Measurements from ENCODE around the gene HIVEP1. TPM values are rescaled to one million over a fixed set of nuclear protein-coding genes. Genes with fewer than 3 reads are reported as not detected.

Gene HIVEP1
- total RNA-seq, 2 donors from 2014 or later, result 22.3 to 34.4 TPM

DNA sequence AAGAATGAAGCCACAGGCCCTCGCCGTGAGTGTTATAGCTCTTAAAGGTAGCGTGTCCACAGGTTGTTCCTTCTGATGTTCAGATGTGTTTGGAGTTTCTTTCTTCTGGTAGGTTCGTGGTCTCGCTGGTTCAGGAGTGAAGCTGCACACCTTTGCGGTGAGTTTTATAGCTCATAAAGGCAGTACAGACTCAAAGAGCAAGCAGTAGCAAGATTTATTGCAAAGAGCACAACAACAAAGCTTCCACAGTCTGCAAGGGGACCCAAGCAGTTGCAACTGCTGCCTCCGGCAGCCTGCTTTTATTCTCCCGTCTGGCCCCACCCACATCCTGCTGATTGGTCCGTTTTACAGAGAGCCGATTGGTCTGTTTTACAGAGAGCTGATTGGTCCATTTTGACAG lies 5.2 kb downstream of the HIVEP1 start:
- Histone ChIP-seq H3K4me3 (no peak overlapping the region), H3K9me3 (no peaks in the 10 kb centered on the region), H3K4me1 (ENCODE audit: control insufficient read depth in 1 of 2, low read depth in 2 of 2) (peaks cover 9 to 32% of the 10 kb centered on the region in 2 donors), H3K27ac (no peak overlapping the region), H3K27me3 (replicated peaks; ENCODE audit: insufficient read depth) (no peaks in the 10 kb centered on the region), H3K36me3 (no peaks in the 10 kb centered on the region)
- TF ChIP-seq, protein P1, sequence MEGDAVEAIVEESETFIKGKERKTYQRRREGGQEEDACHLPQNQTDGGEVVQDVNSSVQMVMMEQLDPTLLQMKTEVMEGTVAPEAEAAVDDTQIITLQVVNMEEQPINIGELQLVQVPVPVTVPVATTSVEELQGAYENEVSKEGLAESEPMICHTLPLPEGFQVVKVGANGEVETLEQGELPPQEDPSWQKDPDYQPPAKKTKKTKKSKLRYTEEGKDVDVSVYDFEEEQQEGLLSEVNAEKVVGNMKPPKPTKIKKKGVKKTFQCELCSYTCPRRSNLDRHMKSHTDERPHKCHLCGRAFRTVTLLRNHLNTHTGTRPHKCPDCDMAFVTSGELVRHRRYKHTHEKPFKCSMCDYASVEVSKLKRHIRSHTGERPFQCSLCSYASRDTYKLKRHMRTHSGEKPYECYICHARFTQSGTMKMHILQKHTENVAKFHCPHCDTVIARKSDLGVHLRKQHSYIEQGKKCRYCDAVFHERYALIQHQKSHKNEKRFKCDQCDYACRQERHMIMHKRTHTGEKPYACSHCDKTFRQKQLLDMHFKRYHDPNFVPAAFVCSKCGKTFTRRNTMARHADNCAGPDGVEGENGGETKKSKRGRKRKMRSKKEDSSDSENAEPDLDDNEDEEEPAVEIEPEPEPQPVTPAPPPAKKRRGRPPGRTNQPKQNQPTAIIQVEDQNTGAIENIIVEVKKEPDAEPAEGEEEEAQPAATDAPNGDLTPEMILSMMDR (IDR thresholded peaks at IDR 0.05), result no peak
- no peak for DNase-seq (ENCODE audit: low spot score)
- ATAC-seq (ENCODE audit: insufficient number of reproducible peaks, low FRiP score, low read depth), result no peak

DNA sequence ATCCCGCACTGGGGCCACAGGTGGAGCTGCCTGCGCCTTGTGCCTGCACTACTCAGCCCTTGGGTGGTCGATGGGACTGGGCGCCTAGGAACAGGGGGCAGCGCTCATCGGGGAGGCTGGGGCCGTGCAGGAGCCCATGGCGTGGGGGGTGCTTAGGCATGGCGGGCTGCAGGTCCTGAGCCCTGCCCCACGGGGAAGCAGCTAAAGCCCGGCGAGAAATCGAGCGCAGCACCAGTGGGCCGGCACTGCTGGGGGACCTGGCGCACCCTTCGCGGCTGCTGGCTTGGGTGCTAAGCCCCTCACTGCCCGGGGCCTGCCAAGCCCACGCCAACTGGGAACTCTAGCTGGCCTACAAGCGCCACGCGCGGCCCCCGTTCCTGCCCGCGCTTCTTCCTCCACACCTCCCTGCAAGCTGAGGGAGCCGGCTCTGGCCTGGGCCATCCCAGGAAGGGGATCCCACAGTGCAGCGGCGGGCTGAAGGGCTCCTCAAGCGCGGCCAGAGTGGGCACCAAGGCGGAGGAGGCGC lies 5.8 kb downstream of the HIVEP1 start:
- H3K27me3 ChIP-seq (replicated peaks; ENCODE audit: insufficient read depth), result no peaks in the 10 kb centered on the region
- H3K4me1 ChIP-seq (ENCODE audit: control insufficient read depth in 1 of 2, low read depth in 2 of 2), result peaks cover 9 to 34% of the 10 kb centered on the region in 2 donors
- H3K4me3 ChIP-seq, result no peak overlapping the region
- H3K36me3 ChIP-seq, result no peaks in the 10 kb centered on the region
- no peak overlapping the region for H3K27ac ChIP-seq
- TF ChIP-seq, protein P1 (IDR thresholded peaks at IDR 0.05), result no peak
- H3K9me3 ChIP-seq, result no peaks in the 10 kb centered on the region
- DNase-seq (ENCODE audit: low spot score) (no peak), ATAC-seq (ENCODE audit: insufficient number of reproducible peaks, low FRiP score, low read depth) (no peak)

DNA sequence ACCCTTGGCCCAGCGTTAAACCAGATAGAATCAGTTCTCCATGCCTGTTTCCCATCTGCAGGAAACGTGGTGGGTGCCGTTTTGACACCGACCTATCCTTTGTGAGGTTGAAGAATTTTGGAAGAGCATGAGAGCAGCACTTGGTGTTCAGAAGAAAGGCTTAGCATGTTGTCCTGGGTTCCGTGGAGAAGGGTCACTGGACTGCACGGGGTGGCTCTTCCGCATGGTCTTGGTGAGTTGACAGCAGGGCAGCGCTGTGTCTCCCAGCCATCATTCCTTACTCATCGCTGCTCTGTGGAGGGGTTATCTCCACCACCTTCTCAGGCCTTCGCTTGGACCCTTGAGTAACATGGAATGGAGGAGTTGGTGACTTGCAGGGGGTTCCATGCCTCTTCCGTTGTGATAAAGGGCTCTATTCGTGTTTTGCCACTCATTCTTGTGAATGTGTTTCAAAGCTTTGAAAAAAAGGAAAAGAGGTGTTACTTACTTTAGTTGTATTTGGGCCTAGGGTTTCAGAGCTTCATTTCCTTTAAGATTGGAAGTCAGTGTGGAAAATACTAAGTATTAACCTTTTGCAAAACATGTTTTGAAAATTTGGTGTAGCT lies 8.2 kb downstream of the HIVEP1 start:
- TF ChIP-seq, protein P1 (IDR thresholded peaks at IDR 0.05), result no peak
- no peaks in the 10 kb centered on the region for H3K36me3 ChIP-seq
- H3K4me1 ChIP-seq (ENCODE audit: control insufficient read depth in 1 of 2, low read depth in 2 of 2), result peaks cover 16 to 49% of the 10 kb centered on the region in 2 donors
- peak overlapping the region; percentile 60 to 67 for H3K27ac ChIP-seq
- H3K4me3 ChIP-seq, result no peak overlapping the region
- DNase-seq (ENCODE audit: low spot score), result no peak
- ATAC-seq (ENCODE audit: insufficient number of reproducible peaks, low FRiP score, low read depth), result no peak
- no peaks in the 10 kb centered on the region for H3K27me3 ChIP-seq (replicated peaks; ENCODE audit: insufficient read depth)
- H3K9me3 ChIP-seq, result no peaks in the 10 kb centered on the region

DNA sequence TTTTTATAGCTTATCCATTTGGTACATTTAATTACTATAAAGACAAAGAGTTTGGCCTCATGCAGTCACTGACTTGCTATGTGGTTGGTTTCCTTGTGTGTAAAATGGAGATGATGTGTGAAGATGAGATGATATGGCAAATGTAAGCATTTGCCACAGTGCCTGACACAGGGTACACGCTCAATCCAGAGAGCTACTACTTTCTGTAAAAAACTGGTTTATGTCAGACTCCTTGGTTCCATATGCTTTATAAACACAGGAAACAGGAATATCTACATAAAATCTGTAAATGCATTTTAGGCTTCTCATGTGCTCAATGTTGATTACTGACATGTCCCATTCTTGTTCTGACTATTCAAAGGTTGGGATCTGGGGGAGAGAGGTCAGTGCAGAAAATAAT lies 10.4 kb downstream of the HIVEP1 start:
- peaks cover 17 to 58% of the 10 kb centered on the region in 2 donors for H3K4me1 ChIP-seq (ENCODE audit: control insufficient read depth in 1 of 2, low read depth in 2 of 2)
- no peaks in the 10 kb centered on the region for H3K36me3 ChIP-seq
- H3K27me3 ChIP-seq (replicated peaks; ENCODE audit: insufficient read depth), result no peaks in the 10 kb centered on the region
- DNase-seq (ENCODE audit: low spot score) (no peak), ATAC-seq (ENCODE audit: insufficient number of reproducible peaks, low FRiP score, low read depth) (no peak)
- peak overlapping the region; percentile 6 to 67 for H3K27ac ChIP-seq
- H3K4me3 ChIP-seq, result no peak overlapping the region
- TF ChIP-seq, protein P1 (IDR thresholded peaks at IDR 0.05), result no peak
- H3K9me3 ChIP-seq, result no peaks in the 10 kb centered on the region

DNA sequence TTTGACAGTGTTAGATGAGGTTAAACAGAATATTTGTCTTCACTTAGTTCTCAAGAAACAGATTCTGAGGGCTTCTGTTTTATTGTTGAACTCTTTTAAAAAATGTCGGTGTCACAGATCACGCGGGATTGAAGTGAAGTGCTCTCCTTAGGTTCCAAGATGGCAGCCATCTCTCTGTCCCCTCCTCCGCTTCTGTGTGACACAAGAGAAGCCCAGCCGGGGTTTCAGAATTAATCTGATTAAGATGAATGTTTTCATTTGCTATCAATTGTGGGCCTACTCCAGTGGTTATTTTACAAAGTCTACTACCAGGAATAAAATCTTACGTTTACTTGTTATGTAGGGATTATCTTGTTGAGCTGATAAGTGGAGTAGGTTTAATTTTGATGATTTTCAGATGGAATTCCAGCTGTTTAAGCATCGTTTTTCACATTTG lies 10.9 kb downstream of the HIVEP1 start:
- TF ChIP-seq, protein P1 (IDR thresholded peaks at IDR 0.05), result no peak
- Histone ChIP-seq H3K9me3 (no peaks in the 10 kb centered on the region), H3K4me3 (no peak overlapping the region), H3K4me1 (ENCODE audit: control insufficient read depth in 1 of 2, low read depth in 2 of 2) (peaks cover 17 to 58% of the 10 kb centered on the region in 2 donors), H3K27ac (peak overlapping the region; percentile 3 to 67), H3K27me3 (replicated peaks; ENCODE audit: insufficient read depth) (no peaks in the 10 kb centered on the region), H3K36me3 (no peaks in the 10 kb centered on the region)
- DNase-seq (ENCODE audit: low spot score) (no peak), ATAC-seq (ENCODE audit: insufficient number of reproducible peaks, low FRiP score, low read depth) (no peak)
